ENCODE measurements around the gene POGK. TPM values are rescaled to one million over a fixed set of nuclear protein-coding genes. Genes with fewer than 3 reads are reported as not detected.

Gene POGK
- total and polyA plus RNA-seq, 9 of the 15 experiments (the other 6 are each of a cell fraction or from before 2014, with no cell fraction given) = 6.1 to 44.5 (median 24.3) TPM

- TF ChIP-seq NELFE (IDR thresholded peaks at IDR 0.05; ENCODE audit: insufficient read depth, insufficient read length) (no peak), ZFP91 (CRISPR knock-in tag; IDR thresholded peaks at IDR 0.05) (peak; percentile 35; the same call in 1 of the 2 replicates), XRCC5 (IDR thresholded peaks at IDR 0.05; ENCODE audit: low read depth, low read length) (no peak), TARDBP (IDR thresholded peaks at IDR 0.05) (peak; percentile 77; the same call in 1 of the 2 replicates), CREB3L1 (IDR thresholded peaks at IDR 0.05; ENCODE audit: borderline replicate concordance, low read depth) (peak; percentile 82; the same call in 1 of the 2 replicates), ID3 (CRISPR knock-in tag; IDR thresholded peaks at IDR 0.05) (no peak), ID3 (tag; IDR thresholded peaks at IDR 0.05) (peak; percentile 87), ZNF121 (CRISPR knock-in tag; conservative IDR thresholded peaks at IDR 0.05) (peak; percentile 50), GTF2F1 (IDR thresholded peaks at IDR 0.05; ENCODE audit: low read depth, low read length) (no peak), CGGBP1 (CRISPR knock-in tag; IDR thresholded peaks at IDR 0.05) (no peak), THRAP3 (IDR thresholded peaks at IDR 0.05; ENCODE audit: borderline replicate concordance) (no peak), RBBP5 (IDR thresholded peaks at IDR 0.05; ENCODE audit: borderline replicate concordance, insufficient read depth, low read length, poor library complexity, severe bottlenecking) (peak; percentile 58), ZNF668 (CRISPR knock-in tag; IDR thresholded peaks at IDR 0.05) (no peak)
These were observed at the start of gene POGK (continued) for GRCh38 chr1:166838766-166839599.
